Trophoblast cell (in vitro differentiated cells and primary cell): ENCODE results near the gene TCERG1L.

Experiments
- DNase-seq, 2 donors: peaks; one replicate each; pipeline ENCODE4 v3.0.0-alpha.2; 2016
- H2AFZ ChIP-seq: 2 replicates; pipeline ENCODE4 v1.6.1; 2013; ENCODE audit warnings: low read length, moderate library complexity, mild to moderate bottlenecking; ENCODE audit not compliant: insufficient read depth, poor library complexity
- H2AK5ac ChIP-seq: 2 replicates; pipeline ENCODE4 v1.6.1; 2013; ENCODE audit warnings: mild to moderate bottlenecking, low read length
- H2BK120ac ChIP-seq: 2 replicates; pipeline ENCODE4 v1.6.1; 2013; ENCODE audit warnings: low read length, mild to moderate bottlenecking, moderate library complexity; ENCODE audit not compliant: insufficient read depth, poor library complexity
- H2BK12ac ChIP-seq: 2 replicates; pipeline ENCODE4 v1.6.1; 2013; ENCODE audit warnings: mild to moderate bottlenecking, low read length, moderate library complexity
- H2BK5ac ChIP-seq: 2 replicates; pipeline ENCODE4 v1.6.1; 2013; ENCODE audit warnings: low read length, low read depth, moderate library complexity, mild to moderate bottlenecking; ENCODE audit not compliant: poor library complexity
- H3K14ac ChIP-seq: 2 replicates; pipeline ENCODE4 v1.6.1; 2013; ENCODE audit warnings: mild to moderate bottlenecking, low read length
- H3K18ac ChIP-seq: 2 replicates; pipeline ENCODE4 v1.6.1; 2013; ENCODE audit warnings: mild to moderate bottlenecking, low read length
- H3K23ac ChIP-seq: 2 replicates; pipeline ENCODE4 v1.6.1; 2013; ENCODE audit warnings: low read length
- H3K27ac ChIP-seq: 2 replicates; pipeline ENCODE4 v1.5.1; 2013; ENCODE audit warnings: low read depth, mild to moderate bottlenecking, inconsistent platforms, low read length, moderate library complexity
- H3K27me3 ChIP-seq: 2 replicates; pipeline ENCODE4 v1.6.1; 2013; ENCODE audit warnings: inconsistent platforms, mild to moderate bottlenecking, low read length, moderate library complexity; ENCODE audit not compliant: insufficient read depth
- H3K36me3 ChIP-seq, 2 experiments: 1 replicate in 1 of 2; 2 replicates in 1 of 2; pipeline ENCODE4 v1.6.1; 2013; ENCODE audit warnings: low read length in 2 of 2, mild to moderate bottlenecking in 2 of 2, moderate library complexity in 1 of 2; ENCODE audit not compliant: insufficient read depth in 2 of 2, control insufficient read depth in 1 of 2
- H3K4ac ChIP-seq: 2 replicates; pipeline ENCODE4 v1.6.1; 2013; ENCODE audit warnings: low read depth, mild to moderate bottlenecking, low read length, moderate library complexity
- H3K4me1 ChIP-seq, 2 experiments: 1 replicate in 1 of 2; 2 replicates in 1 of 2; pipeline ENCODE4 v1.6.1; 2013; ENCODE audit warnings: low read length in 2 of 2, mild to moderate bottlenecking in 2 of 2, moderate library complexity in 1 of 2; ENCODE audit not compliant: insufficient read depth in 2 of 2, control insufficient read depth in 1 of 2
- H3K4me2 ChIP-seq: 2 replicates; pipeline ENCODE4 v1.6.1; 2013; ENCODE audit warnings: inconsistent platforms, mild to moderate bottlenecking, low read length, moderate library complexity
- H3K4me3 ChIP-seq: 2 replicates; pipeline ENCODE4 v1.5.1; 2013; ENCODE audit warnings: mild to moderate bottlenecking, low read depth, low read length, inconsistent platforms
- H3K79me1 ChIP-seq: one replicate; pipeline ENCODE4 v1.6.1; 2013; ENCODE audit warnings: low read length
- H3K79me2 ChIP-seq: 2 replicates; pipeline ENCODE4 v1.6.1; 2013; ENCODE audit warnings: low read length, mild to moderate bottlenecking; ENCODE audit not compliant: control insufficient read depth, insufficient read depth, poor library complexity
- H3K9ac ChIP-seq: 2 replicates; pipeline ENCODE4 v1.6.1; 2013; ENCODE audit warnings: mild to moderate bottlenecking, low read length
- H3K9me3 ChIP-seq: 2 replicates; pipeline ENCODE4 v1.6.1; 2013; ENCODE audit warnings: low read depth, mild to moderate bottlenecking, control low read depth, inconsistent platforms, low read length; ENCODE audit not compliant: insufficient read depth
- H4K12ac ChIP-seq: 2 replicates; pipeline ENCODE4 v1.6.1; 2013; ENCODE audit warnings: low read depth, mild to moderate bottlenecking, low read length, moderate library complexity
- H4K8ac ChIP-seq: 2 replicates; pipeline ENCODE4 v1.6.1; 2013; ENCODE audit warnings: low read depth, mild to moderate bottlenecking, low read length, moderate library complexity
- H4K91ac ChIP-seq: one replicate; pipeline ENCODE4 v1.6.1; 2013; ENCODE audit warnings: low read depth, mild to moderate bottlenecking, low read length, moderate library complexity
- WGBS: extraction: QIAGEN DNeasy Blood & Tissue Kit; methylation state at CpG from one replicate; pipeline ENCODE4 v1.1.7; 2013; ENCODE audit warnings: missing lambda C conversion rate; ENCODE audit not compliant: insufficient read length, insufficient coverage; ENCODE audit errors: extremely low coverage; 5-methylcytosine and 5-hydroxymethylcytosine counted together

Gene TCERG1L

GRCh38 chr10:131273476-131273875 lies 38.0 kb downstream of the TCERG1L start:
- Histone ChIP-seq H3K9me3 (peaks cover 2% of the 10 kb centered on the region), H2AK5ac (no peak overlapping the region), H2BK12ac (no peak overlapping the region), H3K9ac (no peak overlapping the region), H3K27me3 (no peaks in the 10 kb centered on the region), H3K27ac (no peak overlapping the region), H3K36me3 (no peaks in the 10 kb centered on the region), H4K12ac (no peak overlapping the region), H3K79me1 (no peaks in the 10 kb centered on the region), H2BK5ac (no peak overlapping the region), H3K4me1 (no peaks in the 10 kb centered on the region), H3K4me3 (no peak overlapping the region), H3K14ac (no peak overlapping the region), H3K4ac (no peak overlapping the region), H3K79me2 (no peaks in the 10 kb centered on the region), H3K18ac (no peak overlapping the region), H3K23ac (no peak overlapping the region), H2BK120ac (no peak overlapping the region), H4K8ac (no peak overlapping the region), H4K91ac (no peak overlapping the region), H2AFZ (no peak overlapping the region), H3K4me2 (no peak overlapping the region)
- no CpG with 5 or more reads among the region's 10 CpGs for WGBS
- no peak for DNase-seq

GRCh38 chr10:131272897-131273451 lies 38.5 kb downstream of the TCERG1L start:
- Histone ChIP-seq H3K27me3 (no peaks in the 10 kb centered on the region), H3K23ac (no peak overlapping the region), H2BK5ac (no peak overlapping the region), H4K12ac (no peak overlapping the region), H3K27ac (no peak overlapping the region), H3K79me1 (no peaks in the 10 kb centered on the region), H2AK5ac (no peak overlapping the region), H3K4ac (no peak overlapping the region), H3K18ac (no peak overlapping the region), H3K4me1 (no peaks in the 10 kb centered on the region), H4K8ac (no peak overlapping the region), H2BK12ac (no peak overlapping the region), H4K91ac (no peak overlapping the region), H3K4me2 (no peak overlapping the region), H2AFZ (no peak overlapping the region), H3K9me3 (peaks cover 2% of the 10 kb centered on the region), H3K36me3 (no peaks in the 10 kb centered on the region), H3K9ac (no peak overlapping the region), H3K79me2 (no peaks in the 10 kb centered on the region), H3K14ac (no peak overlapping the region), H3K4me3 (no peak overlapping the region), H2BK120ac (no peak overlapping the region)
- no CpG with 5 or more reads among the region's 15 CpGs for WGBS
- DNase-seq = no peak

GRCh38 chr10:131271966-131272365 lies 39.6 kb downstream of the TCERG1L start:
- Histone ChIP-seq H3K4ac (no peak overlapping the region), H3K79me1 (no peaks in the 10 kb centered on the region), H3K27ac (no peak overlapping the region), H3K18ac (no peak overlapping the region), H3K4me2 (no peak overlapping the region), H3K79me2 (no peaks in the 10 kb centered on the region), H3K14ac (no peak overlapping the region), H2AFZ (no peak overlapping the region), H3K36me3 (no peaks in the 10 kb centered on the region), H4K12ac (no peak overlapping the region), H2AK5ac (no peak overlapping the region), H3K9me3 (peaks cover 4% of the 10 kb centered on the region), H4K91ac (no peak overlapping the region), H2BK12ac (no peak overlapping the region), H4K8ac (no peak overlapping the region), H2BK5ac (no peak overlapping the region), H3K4me1 (no peaks in the 10 kb centered on the region), H3K4me3 (no peak overlapping the region), H2BK120ac (no peak overlapping the region), H3K9ac (no peak overlapping the region), H3K23ac (no peak overlapping the region), H3K27me3 (no peaks in the 10 kb centered on the region)
- WGBS = no CpG with 5 or more reads among the region's 12 CpGs
- DNase-seq = no peak

GRCh38 chr10:131271195-131271880 lies 40.2 kb downstream of the TCERG1L start:
- H3K79me2 ChIP-seq = no peaks in the 10 kb centered on the region
- no peak overlapping the region for H3K27ac ChIP-seq
- H3K23ac ChIP-seq = no peak overlapping the region
- H3K4me2 ChIP-seq = no peak overlapping the region
- H3K9ac ChIP-seq = no peak overlapping the region
- H2BK120ac ChIP-seq = no peak overlapping the region
- H3K4ac ChIP-seq = no peak overlapping the region
- H4K8ac ChIP-seq = no peak overlapping the region
- peaks cover 7% of the 10 kb centered on the region for H3K9me3 ChIP-seq
- H3K4me1 ChIP-seq = no peaks in the 10 kb centered on the region
- no peak overlapping the region for H3K4me3 ChIP-seq
- H4K91ac ChIP-seq = no peak overlapping the region
- H2BK12ac ChIP-seq = no peak overlapping the region
- H3K18ac ChIP-seq = no peak overlapping the region
- no peak overlapping the region for H3K14ac ChIP-seq
- no peak overlapping the region for H4K12ac ChIP-seq
- no peaks in the 10 kb centered on the region for H3K27me3 ChIP-seq
- H3K79me1 ChIP-seq = no peaks in the 10 kb centered on the region
- H2AFZ ChIP-seq = no peak overlapping the region
- H2AK5ac ChIP-seq = no peak overlapping the region
- whole genome bisulfite sequencing = no CpG with 5 or more reads among the region's 13 CpGs
- no peak for DNase-seq
- no peak overlapping the region for H2BK5ac ChIP-seq
- H3K36me3 ChIP-seq = no peaks in the 10 kb centered on the region
